Prostate gland (tissue), 2 donors: ENCODE data around the gene TAS1R3.

Experiments used
- CTCF ChIP-seq, 4 experiments: fragments of 200-600 bp in 2 of 4; fragments of 450-650 bp in 2 of 4; sonication (generic) in 2 of 4; IDR thresholded peaks; 1 replicate in 3 of 4; 2 replicates in 1 of 4; pipeline ENCODE4 v1.5.1; 2016 to 2019; ENCODE audit warnings: antibody characterized with exemption in 4 of 4, mild to moderate bottlenecking in 2 of 4, moderate library complexity in 2 of 4
- POLR2A ChIP-seq: fragments of 450-650 bp; IDR thresholded peaks from one replicate; pipeline ENCODE4 v1.6.1; 2016; ENCODE audit warnings: antibody characterized with exemption, mild to moderate bottlenecking
- POLR2AphosphoS5 ChIP-seq: sonication (generic); formaldehyde crosslinking; IDR thresholded peaks from one replicate; pipeline ENCODE4 v1.6.1; 2017; ENCODE audit warnings: antibody characterized with exemption

GRCh38 chr1:1353389-1354151 lies 22.5 kb downstream of the TAS1R3 start:
- TF ChIP-seq CTCF (IDR thresholded peaks at IDR 0.05) (no peak), POLR2A (no peak), POLR2AphosphoS5 (no peak)
